Ovary (tissue), 9 donors: ENCODE results near the gene DOCK1. TPM values are rescaled to one million over a fixed set of nuclear protein-coding genes. Genes with fewer than 3 reads are reported as not detected.

Source experiments
- DNase-seq, 5 donors: peaks; one replicate each; pipeline ENCODE4 v3.0.0-alpha.2; 2019 to 2020
- H3K27ac ChIP-seq, 2 donors: fragments of 200-600 bp; one replicate each; pipeline versions ENCODE4 v1.5.1 to v1.8.0; 2019 to 2022
- H3K27me3 ChIP-seq: fragments of 200-600 bp; one replicate; pipeline ENCODE4 v1.8.0; 2022
- H3K36me3 ChIP-seq: fragments of 200-600 bp; sonication (generic); one replicate; pipeline ENCODE4 v1.5.1; 2019
- H3K4me1 ChIP-seq: one replicate; pipeline ENCODE4 v1.8.1; 2013; ENCODE audit warnings: mild to moderate bottlenecking, moderate library complexity; ENCODE audit not compliant: insufficient read depth
- H3K4me3 ChIP-seq: fragments of 200-600 bp; sonication (generic); one replicate; pipeline ENCODE4 v1.5.1; 2017
- H3K9me3 ChIP-seq, 2 donors: fragments of 200-600 bp in 1 of 2; sonication (generic) in 1 of 2; one replicate each; pipeline versions ENCODE4 v1.5.1 to v1.8.1; 2013 to 2019; ENCODE audit warnings: mild to moderate bottlenecking in 1 of 2, moderate library complexity in 1 of 2
- CTCF ChIP-seq, 3 donors: fragments of 450-650 bp in 2 of 3; fragments of 200-600 bp in 1 of 3; IDR thresholded peaks; one replicate each; pipeline versions ENCODE4 v1.5.1 to v1.8.0; 2016 to 2022; ENCODE audit warnings: antibody characterized with exemption in 3 of 3, mild to moderate bottlenecking in 1 of 3
- EP300 ChIP-seq: sonication (generic); formaldehyde crosslinking; IDR thresholded peaks from one replicate; pipeline ENCODE4 v1.6.1; 2017; ENCODE audit warnings: antibody characterized with exemption
- POLR2A ChIP-seq: fragments of 450-650 bp; IDR thresholded peaks from one replicate; pipeline ENCODE4 v1.6.1; 2017; ENCODE audit warnings: antibody characterized with exemption, mild to moderate bottlenecking, moderate library complexity
- WGBS, 3 donors: extraction: QIAGEN DNeasy Blood & Tissue Kit in 1 of 3; methylation state at CpG; one replicate each; pipeline versions ENCODE4 v1.1.5 to v1.1.7; 2013 to 2017; 5-methylcytosine and 5-hydroxymethylcytosine counted together
- intact Hi-C, 4 donors: fragments of 100-400 bp; cut with DNase I; formaldehyde crosslinking; loops; one replicate each; pipeline versions ENCODE4 v1.11.0 to v1.15.1; 2022 to 2023
- polyA plus RNA-seq, 2 donors: library from polyadenylated mRNA; stranded (reverse); fragments of 200-250 nt in 1 of 2; fragments of 350-450 nt in 1 of 2; fragmentation: Illumina TruSeq in 1 of 2; extraction: RNeasy Lipid Tissue Mini Kit (QIAGEN cat#74804) in 1 of 2; gene quantifications; one replicate each; pipeline ENCODE4 v1.2.3, GENCODE V29; 2013 to 2014
- total RNA-seq, 7 donors: library from RNA; depleted of rRNA in 2 of 7; stranded (reverse); fragments of >200 nt in 2 of 7; fragmentation: NEBNext Ultra II Directional in 3 of 7; extraction: Animal tissue kit (Norgen Biotek cat#: 25700) in 3 of 7; gene quantifications; one replicate each; pipeline versions ENCODE4 v1.1.0 to v1.2.4, GENCODE V29; 2016 to 2023
- donor health status: DM: no; HTN: no; CAD: no; lungs with moderate emphysema.
- donor health status: DM: no; HTN: no; CAD: no.
- donor health status: Bipolar disorder and iron deficiency.
- donor health status: DM: yes; HTN: yes; CAD: no.
- donor health status: DM: no; HTN: no; CAD: no.
- donor health status: DM: yes; HTN: yes; CAD: no.

The DOCK1 gene
- total and polyA plus RNA-seq, 9 donors = 24.7 to 68.3 (median 51.1) TPM

- TF ChIP-seq POLR2A (no peak), CTCF (IDR thresholded peaks at IDR 0.05) (no peak), EP300 (no peak)
- Histone ChIP-seq H3K4me3 (no peak overlapping the region), H3K27ac (no peak overlapping the region)
These were observed 253.4 kb downstream of the DOCK1 start for GRCh38 chr10:127158662-127159061.

DNA sequence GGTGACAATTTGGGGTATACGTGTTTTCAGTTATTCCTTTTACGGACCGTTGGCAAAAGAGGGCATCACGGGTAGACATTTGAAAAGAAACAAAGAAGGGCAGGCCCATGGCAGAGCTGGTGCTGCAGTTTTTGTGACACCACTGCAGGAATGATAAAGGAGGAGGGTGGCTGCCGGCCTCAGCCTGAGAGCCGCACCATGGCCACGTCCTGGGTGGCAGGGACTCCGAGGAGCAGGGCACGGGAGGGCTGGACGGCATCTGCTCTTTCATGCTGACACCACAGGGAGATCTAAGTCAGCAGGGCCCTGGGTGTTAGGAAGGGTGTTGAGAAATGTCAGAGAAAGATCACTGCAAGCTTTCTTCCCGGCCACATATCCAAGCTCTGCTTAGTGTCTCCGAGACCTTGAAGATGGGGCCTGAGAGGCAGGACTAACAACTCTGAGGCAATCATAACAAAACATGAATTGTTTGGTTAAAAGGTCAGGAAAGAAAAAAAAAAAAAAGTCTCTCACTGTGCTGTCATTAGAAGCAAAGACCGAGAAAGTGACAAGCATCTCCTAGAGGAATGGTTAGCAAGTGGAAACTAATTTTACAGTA, 254.5 kb downstream of the DOCK1 start:
- Histone ChIP-seq H3K9me3 (no peaks in the 10 kb centered on the region), H3K4me1 (peaks cover 8% of the 10 kb centered on the region), H3K36me3 (no peaks in the 10 kb centered on the region), H3K27me3 (no peaks in the 10 kb centered on the region), H3K27ac (no peak overlapping the region), H3K4me3 (no peak overlapping the region)
- WGBS, 3 donors = 71 to 81% (median 74%) methylated on average over 13 of the region's 13 CpGs
- DNase-seq = no peak
- intact Hi-C loops = no loop called here
- TF ChIP-seq POLR2A = no peak
- no peak for TF ChIP-seq EP300
- TF ChIP-seq CTCF (IDR thresholded peaks at IDR 0.05) = no peak

More at GRCh38 chr10:127158662-127159061, 253.4 kb downstream of the DOCK1 start:
- H3K27me3 ChIP-seq = no peaks in the 10 kb centered on the region
- peaks cover 8% of the 10 kb centered on the region for H3K4me1 ChIP-seq
- WGBS, 3 donors = 92 to 95% (median 95%) methylated on average over 2 of the region's 2 CpGs
- H3K36me3 ChIP-seq = no peaks in the 10 kb centered on the region
- intact Hi-C loops = no loop called here
- DNase-seq = no peak
- H3K9me3 ChIP-seq = no peaks in the 10 kb centered on the region

DNA sequence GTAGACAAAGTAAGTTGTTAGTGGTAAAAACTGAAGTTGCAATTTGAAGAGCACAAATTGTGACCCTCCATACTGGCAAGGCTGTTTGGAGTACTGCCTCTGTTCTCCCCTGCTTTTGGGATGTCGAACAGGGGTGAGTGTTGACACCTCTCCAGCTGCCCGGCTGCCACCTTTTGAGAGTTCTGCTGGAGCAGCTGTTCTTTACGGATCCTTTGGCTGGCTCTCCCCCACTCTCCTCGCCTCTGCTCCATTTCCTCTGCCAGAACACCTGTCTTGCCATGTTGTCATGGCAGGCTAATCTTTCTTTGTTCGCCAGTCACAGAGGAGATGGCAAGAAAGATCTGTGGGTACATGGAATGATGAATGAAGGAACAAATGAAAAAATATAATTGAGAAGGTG, 256.3 kb downstream of the DOCK1 start:
- Histone ChIP-seq H3K27me3 (no peaks in the 10 kb centered on the region), H3K4me1 (peaks cover 8% of the 10 kb centered on the region), H3K4me3 (no peak overlapping the region), H3K9me3 (no peaks in the 10 kb centered on the region), H3K27ac (no peak overlapping the region), H3K36me3 (no peaks in the 10 kb centered on the region)
- DNase-seq = no peak
- intact Hi-C loops = no loop called here
- TF ChIP-seq POLR2A (no peak), EP300 (no peak), CTCF (IDR thresholded peaks at IDR 0.05) (no peak)
- 81 to 92% (median 88%) methylated on average over 5 of the region's 5 CpGs for WGBS, 3 donors

GRCh38 chr10:127162841-127163240, 257.6 kb downstream of the DOCK1 start:
- H3K4me1 ChIP-seq = peaks cover 3% of the 10 kb centered on the region
- no peaks in the 10 kb centered on the region for H3K27me3 ChIP-seq
- WGBS, 3 donors = 92 to 98% (median 98%) methylated on average over 6 of the region's 6 CpGs
- DNase-seq = no peak
- H3K9me3 ChIP-seq = no peaks in the 10 kb centered on the region
- H3K4me3 ChIP-seq = no peak overlapping the region
- H3K36me3 ChIP-seq = no peaks in the 10 kb centered on the region
- no peak for TF ChIP-seq EP300
- no peak for TF ChIP-seq CTCF (IDR thresholded peaks at IDR 0.05)
- TF ChIP-seq POLR2A = no peak
- no peak overlapping the region for H3K27ac ChIP-seq
- intact Hi-C loops = loop anchor here in 1 of 4 donors (2.0 kb wide), 1 partner anchor 16 kb away; no protein-coding TSS in a partner anchor
